NCI-H1417 treated with DMSO at 0.1 percent for 48 hours (cell line): ENCODE data around the gene DNAJB7.
"Not testable (repeated sequence)": the region's sequence is repeated elsewhere in the genome, so short reads cannot be mapped to it uniquely, and the experiment has no call there.

Experiments used
- DNase-seq: peaks from one replicate; lab custom pipeline; 2025; lab: John Stamatoyannopoulos, UW

Gene DNAJB7

GRCh38 chr22:40844951-40845350 lies 17.0 kb downstream of the DNAJB7 start:
- no peak for DNase-seq

GRCh38 chr22:40838486-40838885 lies 23.4 kb downstream of the DNAJB7 start:
- DNase-seq: no peak

GRCh38 chr22:40834619-40835018 lies 27.3 kb downstream of the DNAJB7 start:
- no peak for DNase-seq

GRCh38 chr22:40829131-40829530 lies 32.8 kb downstream of the DNAJB7 start:
- DNase-seq: no peak

- DNase-seq: no peak
Measured at GRCh38 chr22:40826984-40827741, 34.8 kb downstream of the DNAJB7 start.

- DNase-seq: not testable (repeated sequence)
Measured at GRCh38 chr22:40826292-40826691, 35.6 kb downstream of the DNAJB7 start.

GRCh38 chr22:40823426-40823825 lies 38.5 kb downstream of the DNAJB7 start:
- DNase-seq: no peak

- no peak for DNase-seq
Measured at GRCh38 chr22:40819599-40820140, 42.2 kb downstream of the DNAJB7 start.

- peak; percentile 19 for DNase-seq
Measured at GRCh38 chr22:40818747-40819598, 42.9 kb downstream of the DNAJB7 start, which contains the start of gene SLC25A17. SLC25A17 (minus strand) TSS chr22:40819346; CDS start chr22:40819248, 98 bp downstream.

- no peak for DNase-seq
Measured at GRCh38 chr22:40818192-40818746, 43.6 kb downstream of the DNAJB7 start.

- DNase-seq: no peak
Measured at GRCh38 chr22:40817737-40818136, 44.2 kb downstream of the DNAJB7 start.

GRCh38 chr22:40813912-40814315 lies 48.0 kb downstream of the DNAJB7 start:
- no peak for DNase-seq
